ENCODE data around the gene IL37. TPM values are rescaled to one million over a fixed set of nuclear protein-coding genes. Genes with fewer than 3 reads are reported as not detected.

IL37 gene
- total RNA-seq, 2 donors from 2014 or later, result not detected

DNA sequence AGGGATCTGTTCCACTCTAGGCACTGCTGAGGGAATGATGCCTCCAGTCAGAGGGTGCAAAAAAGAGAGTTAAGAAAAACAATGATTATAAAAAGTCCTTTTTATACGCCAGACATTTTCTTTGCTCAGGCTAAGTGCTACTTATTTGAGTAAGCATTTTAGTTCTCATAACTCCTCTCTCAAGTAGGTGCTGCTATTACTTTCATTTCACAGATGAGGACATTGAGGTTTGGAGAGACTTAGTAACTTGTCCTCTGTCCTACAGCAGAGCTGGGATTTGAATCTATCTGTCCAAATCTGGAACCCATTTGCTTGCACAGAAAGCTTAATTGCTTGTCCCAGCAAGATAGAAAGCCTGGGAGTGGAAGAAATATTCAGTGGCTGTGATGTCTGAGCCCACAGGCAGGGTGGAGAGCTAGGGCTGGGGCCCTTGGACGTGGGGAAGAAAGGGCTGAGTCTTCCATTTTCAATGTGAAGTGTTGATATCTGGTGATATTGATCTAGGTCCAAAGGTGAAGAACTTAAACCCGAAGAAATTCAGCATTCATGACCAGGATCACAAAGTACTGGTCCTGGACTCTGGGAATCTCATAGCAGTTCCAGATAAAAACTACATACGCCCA, 5.8 kb downstream of the IL37 start:
- no peak for DNase-seq
- 87 to 89% methylated on average over 3 to 4 of the region's 4 CpGs for WGBS, 2 experiments (ENCODE audit: insufficient coverage in 1 of 2, insufficient read length in 1 of 2)
- no peaks in the 10 kb centered on the region for H3K36me3 ChIP-seq (ENCODE audit: control insufficient read depth, insufficient read depth, low read length)
- TF ChIP-seq, protein P1, sequence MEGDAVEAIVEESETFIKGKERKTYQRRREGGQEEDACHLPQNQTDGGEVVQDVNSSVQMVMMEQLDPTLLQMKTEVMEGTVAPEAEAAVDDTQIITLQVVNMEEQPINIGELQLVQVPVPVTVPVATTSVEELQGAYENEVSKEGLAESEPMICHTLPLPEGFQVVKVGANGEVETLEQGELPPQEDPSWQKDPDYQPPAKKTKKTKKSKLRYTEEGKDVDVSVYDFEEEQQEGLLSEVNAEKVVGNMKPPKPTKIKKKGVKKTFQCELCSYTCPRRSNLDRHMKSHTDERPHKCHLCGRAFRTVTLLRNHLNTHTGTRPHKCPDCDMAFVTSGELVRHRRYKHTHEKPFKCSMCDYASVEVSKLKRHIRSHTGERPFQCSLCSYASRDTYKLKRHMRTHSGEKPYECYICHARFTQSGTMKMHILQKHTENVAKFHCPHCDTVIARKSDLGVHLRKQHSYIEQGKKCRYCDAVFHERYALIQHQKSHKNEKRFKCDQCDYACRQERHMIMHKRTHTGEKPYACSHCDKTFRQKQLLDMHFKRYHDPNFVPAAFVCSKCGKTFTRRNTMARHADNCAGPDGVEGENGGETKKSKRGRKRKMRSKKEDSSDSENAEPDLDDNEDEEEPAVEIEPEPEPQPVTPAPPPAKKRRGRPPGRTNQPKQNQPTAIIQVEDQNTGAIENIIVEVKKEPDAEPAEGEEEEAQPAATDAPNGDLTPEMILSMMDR (conservative IDR thresholded peaks at IDR 0.05), result no peak
- H3K9ac ChIP-seq (ENCODE audit: extremely low read depth, low read length, poor library complexity, severe bottlenecking), result no peak overlapping the region
- peaks cover 9% of the 10 kb centered on the region for H3K27me3 Mint-ChIP-seq (ENCODE audit: insufficient read depth)
- H3K4me1 Mint-ChIP-seq, result no peaks in the 10 kb centered on the region
- no peaks in the 10 kb centered on the region for H3K36me3 Mint-ChIP-seq (ENCODE audit: low read depth)
- no peaks in the 10 kb centered on the region for H3K27me3 ChIP-seq (ENCODE audit: control insufficient read depth, insufficient read depth, low read length, poor library complexity, severe bottlenecking)
- H3K27ac Mint-ChIP-seq, result no peak overlapping the region
- H3K9me3 ChIP-seq (ENCODE audit: control insufficient read depth, low read length), result peaks cover 9% of the 10 kb centered on the region
- H3K27ac ChIP-seq (ENCODE audit: low read depth, low read length), result no peak overlapping the region
- no peak overlapping the region for H3K4me3 ChIP-seq (ENCODE audit: low read length)
- no peak overlapping the region for H3K4me3 Mint-ChIP-seq
- H3K4me1 ChIP-seq (ENCODE audit: control insufficient read depth, insufficient read depth, low read length), result no peaks in the 10 kb centered on the region
- H3K9me3 Mint-ChIP-seq, result peaks cover 9% of the 10 kb centered on the region

GRCh38 chr2:112917856-112918255, 6.9 kb downstream of the IL37 start:
- no peak overlapping the region for H3K4me3 Mint-ChIP-seq

DNA sequence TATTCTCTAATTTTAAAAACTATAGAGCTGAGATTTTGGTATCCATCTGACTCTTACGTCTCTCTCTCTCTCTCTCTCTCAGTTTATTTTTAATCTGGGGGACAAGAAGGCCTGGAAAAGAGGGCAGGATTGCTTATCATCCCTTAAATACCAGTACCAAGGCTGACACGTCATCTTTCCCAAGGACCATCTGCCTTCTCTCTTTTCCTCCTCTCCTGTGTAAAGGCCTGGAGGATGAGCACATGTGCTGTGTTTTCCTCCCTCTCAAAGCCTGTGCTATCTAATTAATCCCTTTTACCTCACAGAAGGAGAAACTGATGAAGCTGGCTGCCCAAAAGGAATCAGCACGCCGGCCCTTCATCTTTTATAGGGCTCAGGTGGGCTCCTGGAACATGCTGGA, 7.3 kb downstream of the IL37 start:
- no peak overlapping the region for H3K27ac ChIP-seq (ENCODE audit: low read depth, low read length)
- H3K4me1 ChIP-seq (ENCODE audit: control insufficient read depth, insufficient read depth, low read length), result peaks cover under 1% of the 10 kb centered on the region
- no peaks in the 10 kb centered on the region for H3K27me3 ChIP-seq (ENCODE audit: control insufficient read depth, insufficient read depth, low read length, poor library complexity, severe bottlenecking)
- Mint-ChIP-seq H3K36me3 (ENCODE audit: low read depth) (no peaks in the 10 kb centered on the region), H3K27me3 (ENCODE audit: insufficient read depth) (peaks cover 8% of the 10 kb centered on the region), H3K4me1 (peaks cover 4% of the 10 kb centered on the region), H3K27ac (no peak overlapping the region), H3K4me3 (no peak overlapping the region), H3K9me3 (peaks cover 9% of the 10 kb centered on the region)
- no peak for DNase-seq
- H3K9ac ChIP-seq (ENCODE audit: extremely low read depth, low read length, poor library complexity, severe bottlenecking), result no peak overlapping the region
- 89 to 96% methylated on average over 3 to 4 of the region's 4 CpGs for WGBS, 2 experiments (ENCODE audit: insufficient coverage in 1 of 2, insufficient read length in 1 of 2)
- TF ChIP-seq, protein P1 (conservative IDR thresholded peaks at IDR 0.05), result no peak
- H3K9me3 ChIP-seq (ENCODE audit: control insufficient read depth, low read length), result peaks cover 9% of the 10 kb centered on the region
- H3K36me3 ChIP-seq (ENCODE audit: control insufficient read depth, insufficient read depth, low read length), result no peaks in the 10 kb centered on the region
- H3K4me3 ChIP-seq (ENCODE audit: low read length), result no peak overlapping the region

More at GRCh38 chr2:112917856-112918255, 6.9 kb downstream of the IL37 start:
- Histone ChIP-seq H3K27ac (ENCODE audit: low read depth, low read length) (no peak overlapping the region), H3K9me3 (ENCODE audit: control insufficient read depth, low read length) (peaks cover 9% of the 10 kb centered on the region), H3K4me3 (ENCODE audit: low read length) (no peak overlapping the region), H3K4me1 (ENCODE audit: control insufficient read depth, insufficient read depth, low read length) (no peaks in the 10 kb centered on the region), H3K36me3 (ENCODE audit: control insufficient read depth, insufficient read depth, low read length) (no peaks in the 10 kb centered on the region), H3K27me3 (ENCODE audit: control insufficient read depth, insufficient read depth, low read length, poor library complexity, severe bottlenecking) (no peaks in the 10 kb centered on the region), H3K9ac (ENCODE audit: extremely low read depth, low read length, poor library complexity, severe bottlenecking) (no peak overlapping the region)
- H3K27ac Mint-ChIP-seq, result no peak overlapping the region
- DNase-seq, result no peak
- H3K36me3 Mint-ChIP-seq (ENCODE audit: low read depth), result no peaks in the 10 kb centered on the region
- TF ChIP-seq, protein P1 (conservative IDR thresholded peaks at IDR 0.05), result no peak
- H3K4me1 Mint-ChIP-seq, result peaks cover 2% of the 10 kb centered on the region
- peaks cover 8% of the 10 kb centered on the region for H3K27me3 Mint-ChIP-seq (ENCODE audit: insufficient read depth)
- 95% methylated on average over 5 of the region's 5 CpGs; no CpG with 5 or more reads in 1 of the 2 experiments for WGBS, 2 experiments (ENCODE audit: insufficient coverage in 1 of 2, insufficient read length in 1 of 2)
- H3K9me3 Mint-ChIP-seq, result peaks cover 9% of the 10 kb centered on the region
